Nephron progenitor cell (in vitro differentiated cells): Measurements from ENCODE around the gene EIPR1.

Source experiments
- DNase-seq: peaks from one replicate; pipeline ENCODE4 v3.0.0; 2021
- H3K27ac Mint-ChIP-seq: 2 replicates; pipeline ENCODE4 v1.8.0; 2021; ENCODE audit warnings: mild to moderate bottlenecking, moderate library complexity, mixed read lengths
- H3K27me3 Mint-ChIP-seq: 2 replicates; pipeline ENCODE4 v1.8.0; 2021; ENCODE audit warnings: mild to moderate bottlenecking, low read depth, mixed read lengths; ENCODE audit not compliant: poor library complexity
- H3K36me3 Mint-ChIP-seq: 2 replicates; pipeline ENCODE4 v1.8.0; 2021; ENCODE audit warnings: low read depth, mixed read lengths
- H3K4me1 Mint-ChIP-seq: 2 replicates; pipeline ENCODE4 v1.8.0; 2021; ENCODE audit warnings: mixed read lengths
- H3K4me3 Mint-ChIP-seq: 2 replicates; pipeline ENCODE4 v1.8.0; 2021; ENCODE audit warnings: mild to moderate bottlenecking, moderate library complexity, mixed read lengths
- H3K9me3 Mint-ChIP-seq: 2 replicates; pipeline ENCODE4 v1.8.0; 2021; ENCODE audit warnings: mild to moderate bottlenecking, moderate library complexity, mixed read lengths
- TF ChIP-seq, protein P1 (sequence below): fragments of 200-600 bp; sonication (generic); IDR thresholded peaks from 2 replicates; pipeline ENCODE4 v1.5.0; 2021; ENCODE audit warnings: antibody characterized with exemption

The EIPR1 gene

DNA sequence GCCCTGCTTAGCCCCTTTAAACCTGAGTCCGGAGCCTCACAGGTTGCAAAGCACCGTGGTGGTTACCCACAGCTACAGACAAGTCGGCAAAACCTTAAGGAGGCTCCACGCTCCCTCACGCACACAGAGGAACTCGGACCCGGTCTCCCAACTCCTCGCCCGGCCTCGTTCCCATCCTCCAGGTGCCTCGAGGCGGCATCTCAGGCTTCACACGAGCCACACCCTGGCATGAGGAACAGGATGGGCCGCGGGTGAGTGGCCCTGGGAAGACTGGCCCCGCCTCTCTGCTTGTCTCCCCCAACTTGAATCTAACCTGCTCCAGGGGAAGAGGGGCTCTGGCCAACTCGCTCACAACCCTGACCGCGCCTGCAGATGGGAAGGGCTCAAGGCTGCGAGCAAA lies 97.4 kb downstream of the EIPR1 start:
- peaks cover 12% of the 10 kb centered on the region for H3K9me3 Mint-ChIP-seq
- H3K4me3 Mint-ChIP-seq: no peak overlapping the region
- peak overlapping the region; percentile 61 for H3K27ac Mint-ChIP-seq
- DNase-seq: no peak
- TF ChIP-seq, protein P1, sequence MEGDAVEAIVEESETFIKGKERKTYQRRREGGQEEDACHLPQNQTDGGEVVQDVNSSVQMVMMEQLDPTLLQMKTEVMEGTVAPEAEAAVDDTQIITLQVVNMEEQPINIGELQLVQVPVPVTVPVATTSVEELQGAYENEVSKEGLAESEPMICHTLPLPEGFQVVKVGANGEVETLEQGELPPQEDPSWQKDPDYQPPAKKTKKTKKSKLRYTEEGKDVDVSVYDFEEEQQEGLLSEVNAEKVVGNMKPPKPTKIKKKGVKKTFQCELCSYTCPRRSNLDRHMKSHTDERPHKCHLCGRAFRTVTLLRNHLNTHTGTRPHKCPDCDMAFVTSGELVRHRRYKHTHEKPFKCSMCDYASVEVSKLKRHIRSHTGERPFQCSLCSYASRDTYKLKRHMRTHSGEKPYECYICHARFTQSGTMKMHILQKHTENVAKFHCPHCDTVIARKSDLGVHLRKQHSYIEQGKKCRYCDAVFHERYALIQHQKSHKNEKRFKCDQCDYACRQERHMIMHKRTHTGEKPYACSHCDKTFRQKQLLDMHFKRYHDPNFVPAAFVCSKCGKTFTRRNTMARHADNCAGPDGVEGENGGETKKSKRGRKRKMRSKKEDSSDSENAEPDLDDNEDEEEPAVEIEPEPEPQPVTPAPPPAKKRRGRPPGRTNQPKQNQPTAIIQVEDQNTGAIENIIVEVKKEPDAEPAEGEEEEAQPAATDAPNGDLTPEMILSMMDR: no peak
- H3K27me3 Mint-ChIP-seq: no peaks in the 10 kb centered on the region
- H3K4me1 Mint-ChIP-seq: peaks cover 33% of the 10 kb centered on the region
- H3K36me3 Mint-ChIP-seq: peaks cover 15% of the 10 kb centered on the region

GRCh38 chr2:3279236-3279960 lies 98.2 kb downstream of the EIPR1 start:
- peaks cover 20% of the 10 kb centered on the region for H3K9me3 Mint-ChIP-seq
- H3K27me3 Mint-ChIP-seq: no peaks in the 10 kb centered on the region
- DNase-seq: no peak
- H3K27ac Mint-ChIP-seq: peak overlapping the region; percentile 36
- peaks cover 22% of the 10 kb centered on the region for H3K36me3 Mint-ChIP-seq
- TF ChIP-seq, protein P1: no peak
- peaks cover 27% of the 10 kb centered on the region for H3K4me1 Mint-ChIP-seq
- H3K4me3 Mint-ChIP-seq: no peak overlapping the region

DNA sequence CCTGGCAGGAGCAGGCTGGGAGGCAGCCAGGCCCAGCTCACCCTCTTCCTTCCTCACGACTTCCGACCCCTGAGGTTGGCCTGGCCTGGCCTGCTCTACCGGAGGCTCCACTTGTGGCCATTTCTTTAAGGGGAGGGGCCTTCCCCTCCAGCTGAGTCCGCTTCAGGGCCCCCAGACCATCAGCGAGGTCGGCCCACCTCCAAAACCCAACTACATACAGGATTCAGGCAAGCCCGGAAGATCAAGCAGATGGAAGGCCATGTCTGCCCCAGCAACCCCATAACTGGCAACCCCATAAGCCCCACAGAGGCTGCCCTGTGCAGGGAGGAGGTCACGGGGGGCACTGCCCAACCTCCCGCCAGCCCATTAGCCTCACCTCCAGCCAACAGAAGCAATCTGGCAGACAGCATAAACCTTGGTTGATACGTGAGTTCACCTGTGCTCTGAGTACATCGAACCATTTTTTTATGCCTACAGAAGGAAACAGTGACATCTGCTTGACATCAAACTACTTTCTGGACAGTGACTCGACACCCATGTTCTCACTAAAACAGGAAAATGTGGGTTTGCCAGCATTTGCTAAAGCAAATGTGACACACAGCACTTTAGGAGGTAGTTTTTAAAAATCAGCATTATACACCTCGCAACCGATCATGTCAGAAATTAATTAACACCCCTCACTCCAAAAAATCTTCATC lies 98.9 kb downstream of the EIPR1 start:
- Mint-ChIP-seq H3K4me1 (peaks cover 27% of the 10 kb centered on the region), H3K36me3 (peaks cover 29% of the 10 kb centered on the region), H3K4me3 (no peak overlapping the region), H3K9me3 (peaks cover 27% of the 10 kb centered on the region), H3K27ac (peak overlapping the region; percentile 36), H3K27me3 (no peaks in the 10 kb centered on the region)
- DNase-seq: no peak
- TF ChIP-seq, protein P1: no peak

GRCh38 chr2:3277748-3278520 lies 99.7 kb downstream of the EIPR1 start:
- H3K4me1 Mint-ChIP-seq: peaks cover 21% of the 10 kb centered on the region

DNA sequence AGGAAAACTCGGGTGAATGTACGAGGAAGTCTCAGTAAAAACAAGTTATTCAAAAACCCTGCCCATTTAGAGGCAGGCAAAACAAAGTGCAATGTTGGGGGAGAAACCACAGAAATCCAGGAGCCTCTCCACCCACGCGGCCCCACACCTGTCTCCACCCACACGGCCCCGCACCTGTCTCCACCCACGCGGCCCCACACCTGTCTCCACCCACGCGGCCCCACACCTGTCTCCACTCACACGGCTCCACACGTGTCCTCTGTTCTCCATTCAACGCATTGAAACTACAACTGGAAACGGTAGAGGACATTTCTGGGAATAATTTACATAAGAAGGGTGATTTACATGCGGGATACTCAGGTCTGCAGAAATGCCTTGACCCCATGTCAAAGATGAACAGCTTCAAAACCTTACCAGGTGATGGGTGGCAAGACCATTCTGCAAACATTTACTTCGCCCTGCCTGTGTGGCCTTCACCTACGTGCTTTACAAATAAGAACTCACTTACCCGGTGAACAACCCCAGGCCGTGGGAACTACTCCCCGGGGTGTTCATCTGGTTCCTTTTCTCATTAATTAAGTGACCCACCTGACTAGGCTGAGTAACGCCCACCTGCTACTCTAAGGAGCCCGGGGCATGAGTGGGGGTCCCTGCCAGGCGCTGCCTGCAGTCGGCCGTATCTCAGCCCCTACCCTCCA lies 100.4 kb downstream of the EIPR1 start:
- H3K27ac Mint-ChIP-seq: no peak overlapping the region

More at GRCh38 chr2:3277748-3278520, 99.7 kb downstream of the EIPR1 start:
- no peak overlapping the region for H3K4me3 Mint-ChIP-seq
- DNase-seq: no peak
- no peaks in the 10 kb centered on the region for H3K27me3 Mint-ChIP-seq
- TF ChIP-seq, protein P1: no peak
- peaks cover 34% of the 10 kb centered on the region for H3K36me3 Mint-ChIP-seq
- no peak overlapping the region for H3K27ac Mint-ChIP-seq
- H3K9me3 Mint-ChIP-seq: peaks cover 34% of the 10 kb centered on the region

More for the DNA sequence above, 100.4 kb downstream of the EIPR1 start:
- Mint-ChIP-seq H3K36me3 (peaks cover 34% of the 10 kb centered on the region), H3K9me3 (peaks cover 42% of the 10 kb centered on the region), H3K4me1 (peaks cover 14% of the 10 kb centered on the region), H3K27me3 (no peaks in the 10 kb centered on the region), H3K4me3 (no peak overlapping the region)
- TF ChIP-seq, protein P1: no peak
- no peak for DNase-seq
